Ascending aorta (tissue), 2 donors: ENCODE data around the gene FASTK. TPM values are rescaled to one million over a fixed set of nuclear protein-coding genes. Genes with fewer than 3 reads are reported as not detected.

Source experiments
- DNase-seq, 2 donors: peaks; one replicate each; pipeline ENCODE4 v3.0.0-alpha.2; 2019; ENCODE audit warnings: low spot score in 2 of 2
- H3K27ac ChIP-seq, 2 donors: fragments of 200-600 bp; sonication (generic); one replicate each; pipeline ENCODE4 v1.5.1; 2016 to 2017; ENCODE audit warnings: mild to moderate bottlenecking in 1 of 2
- H3K27me3 ChIP-seq: fragments of 200-600 bp; sonication (generic); one replicate; pipeline ENCODE4 v1.5.1; 2017
- H3K36me3 ChIP-seq, 2 donors: fragments of 200-600 bp; sonication (generic); one replicate each; pipeline ENCODE4 v1.5.1; 2016
- H3K4me1 ChIP-seq, 2 donors: fragments of 200-600 bp; sonication (generic); one replicate each; pipeline ENCODE4 v1.5.1; 2016 to 2017; ENCODE audit warnings: mild to moderate bottlenecking in 1 of 2
- H3K4me3 ChIP-seq, 2 donors: fragments of 200-600 bp; sonication (generic); one replicate each; pipeline ENCODE4 v1.5.1; 2016 to 2017; ENCODE audit warnings: mild to moderate bottlenecking in 1 of 2
- H3K9me3 ChIP-seq, 2 donors: fragments of 200-600 bp; sonication (generic); one replicate each; pipeline ENCODE4 v1.5.1; 2016
- intact Hi-C: fragments of 100-400 bp; cut with DNase I; formaldehyde crosslinking; loops from one replicate; pipeline ENCODE4 v1.15.1; 2023
- total RNA-seq: library from RNA; depleted of rRNA; stranded (reverse); fragments of >200 nt; gene quantifications from one replicate; pipeline ENCODE4 v1.1.0, GENCODE V29; 2016
- TF ChIP-seq, protein P1 (sequence below), 3 experiments: fragments of 200-600 bp in 2 of 3; fragments of 450-650 bp in 1 of 3; sonication (generic) in 2 of 3; IDR thresholded peaks; one replicate each; pipeline ENCODE4 v1.5.1; 2016 to 2019; ENCODE audit warnings: antibody characterized with exemption in 3 of 3, mild to moderate bottlenecking in 1 of 3, moderate library complexity in 1 of 3

Gene FASTK
- total RNA-seq, 1 donor from 2014 or later: 121 TPM

DNA sequence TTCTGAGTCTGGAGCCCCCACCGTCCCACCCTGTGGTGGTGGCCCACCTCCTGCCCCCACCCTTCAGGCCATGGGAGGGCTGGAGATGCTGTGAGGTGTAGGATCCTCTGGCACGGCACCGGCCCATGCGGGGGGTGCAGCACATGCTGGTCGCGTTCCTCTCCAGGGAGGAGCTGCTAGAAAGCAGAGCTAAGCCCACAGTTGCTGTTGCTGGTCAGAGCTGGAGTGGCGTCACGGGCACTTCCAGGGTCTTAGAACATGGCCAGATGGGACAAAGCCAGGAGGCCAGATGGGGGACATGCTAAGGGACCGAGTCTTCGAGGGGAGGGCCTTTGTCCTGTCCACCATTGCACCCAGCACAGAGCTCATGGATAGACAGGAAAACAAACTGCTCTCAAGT is 27.3 kb upstream of the FASTK start:
- Histone ChIP-seq H3K27me3 (no peaks in the 10 kb centered on the region), H3K4me3 (no peak overlapping the region), H3K9me3 (no peaks in the 10 kb centered on the region), H3K27ac (no peak overlapping the region), H3K4me1 (no peaks in the 10 kb centered on the region), H3K36me3 (peaks cover 0 to 13% of the 10 kb centered on the region in 2 donors)
- TF ChIP-seq, protein P1, sequence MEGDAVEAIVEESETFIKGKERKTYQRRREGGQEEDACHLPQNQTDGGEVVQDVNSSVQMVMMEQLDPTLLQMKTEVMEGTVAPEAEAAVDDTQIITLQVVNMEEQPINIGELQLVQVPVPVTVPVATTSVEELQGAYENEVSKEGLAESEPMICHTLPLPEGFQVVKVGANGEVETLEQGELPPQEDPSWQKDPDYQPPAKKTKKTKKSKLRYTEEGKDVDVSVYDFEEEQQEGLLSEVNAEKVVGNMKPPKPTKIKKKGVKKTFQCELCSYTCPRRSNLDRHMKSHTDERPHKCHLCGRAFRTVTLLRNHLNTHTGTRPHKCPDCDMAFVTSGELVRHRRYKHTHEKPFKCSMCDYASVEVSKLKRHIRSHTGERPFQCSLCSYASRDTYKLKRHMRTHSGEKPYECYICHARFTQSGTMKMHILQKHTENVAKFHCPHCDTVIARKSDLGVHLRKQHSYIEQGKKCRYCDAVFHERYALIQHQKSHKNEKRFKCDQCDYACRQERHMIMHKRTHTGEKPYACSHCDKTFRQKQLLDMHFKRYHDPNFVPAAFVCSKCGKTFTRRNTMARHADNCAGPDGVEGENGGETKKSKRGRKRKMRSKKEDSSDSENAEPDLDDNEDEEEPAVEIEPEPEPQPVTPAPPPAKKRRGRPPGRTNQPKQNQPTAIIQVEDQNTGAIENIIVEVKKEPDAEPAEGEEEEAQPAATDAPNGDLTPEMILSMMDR (IDR thresholded peaks at IDR 0.05): no peak
- DNase-seq: no peak
- intact Hi-C loops: no loop called here

DNA sequence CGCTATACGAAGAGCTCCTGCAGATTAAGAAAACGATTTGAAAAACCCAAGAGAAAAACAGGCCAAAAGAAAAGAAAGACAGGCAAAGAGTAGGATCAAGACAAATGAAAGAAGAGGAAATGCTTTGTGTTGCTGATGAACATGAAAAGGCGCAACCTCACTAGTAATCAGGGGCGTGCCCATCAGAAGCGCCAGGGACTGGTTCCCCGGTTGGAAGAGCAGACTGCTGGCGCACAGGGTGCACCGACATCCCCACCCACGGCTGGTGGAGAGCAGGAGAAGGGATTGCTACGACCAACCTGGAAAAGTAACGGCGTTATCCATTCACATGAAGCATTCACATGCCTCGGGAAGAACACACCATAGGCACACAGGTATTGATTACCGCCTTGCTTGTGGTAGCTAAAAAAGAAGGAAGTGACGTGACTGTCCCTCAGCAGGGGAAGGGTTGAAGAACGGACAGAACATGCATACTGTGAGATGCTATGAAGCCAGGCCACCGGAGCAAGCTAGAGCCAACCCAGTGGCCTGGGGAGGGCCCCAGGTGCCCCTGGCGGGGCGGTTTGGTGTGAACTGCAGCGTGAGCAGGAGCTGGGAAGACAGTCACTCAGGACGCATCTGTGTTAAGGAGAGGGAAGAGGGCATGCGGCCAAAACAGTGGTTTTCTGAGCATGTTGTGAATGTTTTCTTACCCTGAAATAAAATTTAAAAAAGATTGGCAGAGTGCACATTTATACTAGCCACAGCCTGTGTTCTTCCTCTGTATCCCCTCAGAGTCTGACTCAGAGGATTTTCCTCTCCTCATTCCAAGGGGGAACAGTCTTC is 24.0 kb upstream of the FASTK start:
- H3K27ac ChIP-seq: no peak overlapping the region
- no peak for DNase-seq
- TF ChIP-seq, protein P1 (IDR thresholded peaks at IDR 0.05): no peak

DNA sequence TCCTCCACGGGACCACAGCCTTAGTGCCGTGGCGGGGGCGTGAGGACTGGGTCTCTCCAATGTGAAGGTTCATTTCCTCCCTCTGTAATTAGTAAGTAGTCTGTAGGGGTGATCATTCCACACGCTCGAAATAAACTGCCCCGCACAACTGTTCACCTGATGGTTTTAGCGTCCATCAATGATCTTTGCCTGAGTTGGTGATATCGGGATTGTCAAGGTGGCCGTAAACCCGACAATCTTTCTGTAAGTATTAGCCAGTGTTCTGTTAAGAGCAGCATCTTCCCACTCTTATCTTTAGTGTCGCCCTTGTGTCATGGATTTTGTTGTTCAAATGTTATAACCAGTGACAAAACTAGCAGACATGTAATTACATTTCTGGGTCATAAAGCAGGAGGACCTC is 23.4 kb upstream of the FASTK start:
- Histone ChIP-seq H3K27ac (no peak overlapping the region), H3K36me3 (peaks cover 0 to 13% of the 10 kb centered on the region in 2 donors), H3K27me3 (no peaks in the 10 kb centered on the region), H3K4me1 (no peaks in the 10 kb centered on the region), H3K9me3 (no peaks in the 10 kb centered on the region), H3K4me3 (no peak overlapping the region)
- DNase-seq: no peak
- intact Hi-C loops: no loop called here
- TF ChIP-seq, protein P1 (IDR thresholded peaks at IDR 0.05): no peak

More for the DNA sequence above, 24.0 kb upstream of the FASTK start:
- Histone ChIP-seq H3K9me3 (no peaks in the 10 kb centered on the region), H3K4me3 (no peak overlapping the region), H3K36me3 (peaks cover 0 to 13% of the 10 kb centered on the region in 2 donors), H3K27me3 (no peaks in the 10 kb centered on the region), H3K4me1 (no peaks in the 10 kb centered on the region)
- intact Hi-C loops: no loop called here

DNA sequence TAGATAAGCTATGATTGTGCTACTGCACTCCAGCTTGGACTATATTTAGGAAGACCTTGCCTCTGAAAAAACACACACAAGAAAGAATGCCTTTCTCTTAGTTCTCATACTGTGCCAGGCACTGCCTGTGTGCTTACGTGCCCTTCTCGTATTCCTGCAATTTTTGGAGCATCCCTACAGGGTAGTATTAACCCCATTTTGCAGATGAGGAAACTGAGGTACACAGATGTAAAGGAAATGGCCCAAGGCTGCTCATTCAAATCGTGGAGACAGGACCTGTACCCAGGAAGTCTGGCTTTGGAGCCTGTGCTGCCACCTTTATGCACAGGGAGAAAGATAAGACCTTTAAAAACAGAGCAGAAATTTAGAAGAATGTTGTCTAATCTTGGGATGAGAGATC is 22.4 kb upstream of the FASTK start:
- TF ChIP-seq, protein P1 (IDR thresholded peaks at IDR 0.05): no peak
- H3K27ac ChIP-seq: no peak overlapping the region
- no peaks in the 10 kb centered on the region for H3K9me3 ChIP-seq
- H3K4me3 ChIP-seq: no peak overlapping the region
- no peaks in the 10 kb centered on the region for H3K4me1 ChIP-seq
- H3K27me3 ChIP-seq: no peaks in the 10 kb centered on the region
- DNase-seq: no peak
- H3K36me3 ChIP-seq: peaks cover 0 to 13% of the 10 kb centered on the region in 2 donors
- intact Hi-C loops: no loop called here

DNA sequence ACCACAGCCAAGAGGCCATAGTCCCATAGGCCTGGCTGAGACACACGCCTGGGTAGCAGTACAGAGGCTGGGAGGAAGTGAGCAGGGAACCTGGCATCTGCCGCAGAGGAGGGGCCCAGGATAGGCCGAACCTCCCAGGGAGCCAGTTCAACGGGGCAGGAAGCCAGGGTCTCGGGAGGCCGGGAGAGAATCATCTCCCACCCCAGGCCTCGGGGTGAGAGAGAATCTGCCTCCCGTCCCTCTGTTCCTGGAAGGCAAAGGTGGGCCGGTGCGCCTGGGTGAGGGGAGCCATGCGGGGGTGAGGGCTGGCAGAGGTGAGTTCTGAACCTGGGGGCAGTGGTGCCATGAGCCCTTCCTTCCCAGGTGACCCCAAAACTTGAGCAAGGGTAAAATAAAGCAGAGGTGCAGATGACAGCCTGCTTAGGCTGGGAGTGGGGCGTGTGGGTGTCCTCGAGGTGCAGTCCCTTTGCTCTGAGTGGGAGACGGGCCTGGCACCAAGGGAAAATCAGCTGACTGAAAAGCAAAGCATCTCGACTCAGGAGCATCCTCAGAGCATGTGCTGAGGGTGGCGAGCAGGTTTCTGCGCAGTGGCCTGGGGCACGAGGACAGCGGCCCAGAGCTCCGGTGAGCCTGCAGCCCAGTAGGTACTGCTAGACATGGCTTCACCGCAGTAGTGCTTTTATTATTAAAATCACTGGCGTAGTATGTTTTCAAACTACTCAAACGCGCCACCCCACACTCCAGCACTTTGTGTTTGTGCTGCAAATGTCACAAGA is 21.2 kb upstream of the FASTK start:
- H3K27ac ChIP-seq: no peak overlapping the region
- H3K4me3 ChIP-seq: no peak overlapping the region
- H3K36me3 ChIP-seq: peaks cover 0 to 13% of the 10 kb centered on the region in 2 donors
- H3K27me3 ChIP-seq: no peaks in the 10 kb centered on the region
- no peaks in the 10 kb centered on the region for H3K9me3 ChIP-seq
- TF ChIP-seq, protein P1 (IDR thresholded peaks at IDR 0.05): no peak
- H3K4me1 ChIP-seq: no peaks in the 10 kb centered on the region
- intact Hi-C loops: no loop called here
- no peak for DNase-seq
